ENCODE measurements around the gene SPRY4.

GRCh38 chr5:142292808-142293207, 32.0 kb downstream of the SPRY4 start:
- TF ChIP-seq, protein P1, sequence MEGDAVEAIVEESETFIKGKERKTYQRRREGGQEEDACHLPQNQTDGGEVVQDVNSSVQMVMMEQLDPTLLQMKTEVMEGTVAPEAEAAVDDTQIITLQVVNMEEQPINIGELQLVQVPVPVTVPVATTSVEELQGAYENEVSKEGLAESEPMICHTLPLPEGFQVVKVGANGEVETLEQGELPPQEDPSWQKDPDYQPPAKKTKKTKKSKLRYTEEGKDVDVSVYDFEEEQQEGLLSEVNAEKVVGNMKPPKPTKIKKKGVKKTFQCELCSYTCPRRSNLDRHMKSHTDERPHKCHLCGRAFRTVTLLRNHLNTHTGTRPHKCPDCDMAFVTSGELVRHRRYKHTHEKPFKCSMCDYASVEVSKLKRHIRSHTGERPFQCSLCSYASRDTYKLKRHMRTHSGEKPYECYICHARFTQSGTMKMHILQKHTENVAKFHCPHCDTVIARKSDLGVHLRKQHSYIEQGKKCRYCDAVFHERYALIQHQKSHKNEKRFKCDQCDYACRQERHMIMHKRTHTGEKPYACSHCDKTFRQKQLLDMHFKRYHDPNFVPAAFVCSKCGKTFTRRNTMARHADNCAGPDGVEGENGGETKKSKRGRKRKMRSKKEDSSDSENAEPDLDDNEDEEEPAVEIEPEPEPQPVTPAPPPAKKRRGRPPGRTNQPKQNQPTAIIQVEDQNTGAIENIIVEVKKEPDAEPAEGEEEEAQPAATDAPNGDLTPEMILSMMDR (conservative IDR thresholded peaks at IDR 0.05), result no peak
- TF ChIP-seq ZFX (IDR thresholded peaks at IDR 0.05), result no peak

All from C4-2B (cell line).